Chondrocyte (in vitro differentiated cells): Measurements from ENCODE around the gene UNC13D. TPM values are rescaled to one million over a fixed set of nuclear protein-coding genes. Genes with fewer than 3 reads are reported as not detected.
A peak's percentile ranks its signal among the peaks of the same experiment; 100 is the strongest.

Experiments
- DNase-seq: peaks from one replicate; pipeline ENCODE4 v3.0.0; 2021; ENCODE audit warnings: mixed read lengths, low spot score
- H3K27ac Mint-ChIP-seq: one replicate; pipeline ENCODE4 v1.8.0; 2021; ENCODE audit warnings: mild to moderate bottlenecking, moderate library complexity, mixed read lengths; ENCODE audit not compliant: unreplicated experiment
- H3K27me3 Mint-ChIP-seq: 2 replicates; pipeline ENCODE4 v1.8.0; 2021; ENCODE audit warnings: low read depth, mixed read lengths
- H3K36me3 Mint-ChIP-seq: 2 replicates; pipeline ENCODE4 v1.8.0; 2021; ENCODE audit warnings: low read depth, mixed read lengths
- H3K4me1 Mint-ChIP-seq: 2 replicates; pipeline ENCODE4 v1.8.0; 2021; ENCODE audit warnings: low read depth, mild to moderate bottlenecking, mixed read lengths
- H3K4me3 Mint-ChIP-seq: one replicate; pipeline ENCODE4 v1.8.0; 2021; ENCODE audit warnings: mild to moderate bottlenecking, moderate library complexity, mixed read lengths; ENCODE audit not compliant: unreplicated experiment
- H3K9me3 Mint-ChIP-seq: 2 replicates; pipeline ENCODE4 v1.8.0; 2021; ENCODE audit warnings: low read depth, mixed read lengths
- long read RNA-seq: library from polyadenylated mRNA; stranded (forward); transcript quantifications from one replicate; pipeline ENCODE4 v2.0.0, GENCODE V29; 2021
- total RNA-seq: library from RNA; stranded (reverse); gene quantifications from 3 replicates; pipeline ENCODE4 v1.2.1, GENCODE V29; 2021
- TF ChIP-seq, protein P1 (sequence below): fragments of 200-600 bp; sonication (generic); IDR thresholded peaks from 2 replicates; pipeline ENCODE4 v1.5.0; 2021; ENCODE audit warnings: antibody characterized with exemption, mild to moderate bottlenecking, moderate library complexity

The UNC13D gene
- 1.1 to 3.1 TPM (median 1.5 TPM) in 3 replicates for total RNA-seq
- long read RNA-seq = 0 reads

DNA sequence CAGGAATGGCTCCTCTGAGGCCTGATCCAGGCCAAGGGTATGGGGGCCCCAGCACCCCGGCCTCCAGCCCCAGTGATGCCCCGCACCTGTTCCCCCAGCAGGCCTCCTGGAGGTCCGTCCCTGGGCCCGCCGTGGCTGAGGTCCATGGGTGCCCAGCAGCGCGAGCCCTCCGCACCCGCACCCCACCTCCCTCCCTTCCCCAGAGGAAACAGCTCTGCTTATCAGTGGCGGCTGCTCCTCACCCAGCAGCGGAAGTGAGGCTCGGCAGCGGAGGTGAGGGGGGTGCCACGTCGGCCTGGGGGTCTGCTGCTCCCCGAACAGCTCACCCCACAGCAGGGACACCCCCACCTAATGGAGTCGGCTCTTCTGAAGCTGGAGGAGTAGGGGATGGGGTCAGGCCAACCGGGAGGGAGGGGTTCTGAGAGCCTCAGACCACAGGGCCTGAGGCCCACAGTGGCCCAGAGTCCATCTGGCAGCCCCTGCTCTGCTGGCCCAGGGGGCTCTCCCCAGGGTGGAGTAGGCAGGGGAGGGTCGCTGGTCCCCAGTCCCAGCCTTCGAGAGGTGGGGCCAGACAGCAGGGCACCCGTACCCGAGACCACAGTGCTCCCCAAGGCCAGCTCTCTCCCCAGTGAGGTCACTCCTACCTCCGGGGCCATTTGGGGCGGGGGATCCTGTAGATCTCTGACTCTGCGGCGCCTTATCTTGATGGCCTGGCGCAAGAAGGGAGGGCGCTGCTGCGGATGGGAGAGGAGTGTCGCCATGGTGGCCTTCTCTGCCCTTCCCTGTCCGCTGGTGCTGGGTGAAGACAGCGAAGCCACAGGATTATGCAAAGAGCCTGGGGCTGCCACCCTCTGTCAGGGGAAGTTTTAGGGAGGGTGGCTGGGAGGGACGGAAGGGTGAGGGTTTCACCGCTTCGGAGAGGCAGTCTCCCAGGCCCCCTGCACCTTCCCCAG lies at the start of gene UNC13D:
Gene UNC13D (minus strand): TSS at position 828 of the 953 bp plus-strand sequence. CDS start 67 bp downstream, at position 761.
- DNase-seq = no peak
- H3K36me3 Mint-ChIP-seq = peaks cover 12% of the 10 kb centered on the region
- no peaks in the 10 kb centered on the region for H3K9me3 Mint-ChIP-seq
- H3K27me3 Mint-ChIP-seq = no peaks in the 10 kb centered on the region
- peak within 1 kb of the TSS; percentile 82 for H3K27ac Mint-ChIP-seq
- TF ChIP-seq, protein P1, sequence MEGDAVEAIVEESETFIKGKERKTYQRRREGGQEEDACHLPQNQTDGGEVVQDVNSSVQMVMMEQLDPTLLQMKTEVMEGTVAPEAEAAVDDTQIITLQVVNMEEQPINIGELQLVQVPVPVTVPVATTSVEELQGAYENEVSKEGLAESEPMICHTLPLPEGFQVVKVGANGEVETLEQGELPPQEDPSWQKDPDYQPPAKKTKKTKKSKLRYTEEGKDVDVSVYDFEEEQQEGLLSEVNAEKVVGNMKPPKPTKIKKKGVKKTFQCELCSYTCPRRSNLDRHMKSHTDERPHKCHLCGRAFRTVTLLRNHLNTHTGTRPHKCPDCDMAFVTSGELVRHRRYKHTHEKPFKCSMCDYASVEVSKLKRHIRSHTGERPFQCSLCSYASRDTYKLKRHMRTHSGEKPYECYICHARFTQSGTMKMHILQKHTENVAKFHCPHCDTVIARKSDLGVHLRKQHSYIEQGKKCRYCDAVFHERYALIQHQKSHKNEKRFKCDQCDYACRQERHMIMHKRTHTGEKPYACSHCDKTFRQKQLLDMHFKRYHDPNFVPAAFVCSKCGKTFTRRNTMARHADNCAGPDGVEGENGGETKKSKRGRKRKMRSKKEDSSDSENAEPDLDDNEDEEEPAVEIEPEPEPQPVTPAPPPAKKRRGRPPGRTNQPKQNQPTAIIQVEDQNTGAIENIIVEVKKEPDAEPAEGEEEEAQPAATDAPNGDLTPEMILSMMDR = no peak
- H3K4me3 Mint-ChIP-seq = no peak within 1 kb of the TSS
- peaks cover 20% of the 10 kb centered on the region for H3K4me1 Mint-ChIP-seq

DNA sequence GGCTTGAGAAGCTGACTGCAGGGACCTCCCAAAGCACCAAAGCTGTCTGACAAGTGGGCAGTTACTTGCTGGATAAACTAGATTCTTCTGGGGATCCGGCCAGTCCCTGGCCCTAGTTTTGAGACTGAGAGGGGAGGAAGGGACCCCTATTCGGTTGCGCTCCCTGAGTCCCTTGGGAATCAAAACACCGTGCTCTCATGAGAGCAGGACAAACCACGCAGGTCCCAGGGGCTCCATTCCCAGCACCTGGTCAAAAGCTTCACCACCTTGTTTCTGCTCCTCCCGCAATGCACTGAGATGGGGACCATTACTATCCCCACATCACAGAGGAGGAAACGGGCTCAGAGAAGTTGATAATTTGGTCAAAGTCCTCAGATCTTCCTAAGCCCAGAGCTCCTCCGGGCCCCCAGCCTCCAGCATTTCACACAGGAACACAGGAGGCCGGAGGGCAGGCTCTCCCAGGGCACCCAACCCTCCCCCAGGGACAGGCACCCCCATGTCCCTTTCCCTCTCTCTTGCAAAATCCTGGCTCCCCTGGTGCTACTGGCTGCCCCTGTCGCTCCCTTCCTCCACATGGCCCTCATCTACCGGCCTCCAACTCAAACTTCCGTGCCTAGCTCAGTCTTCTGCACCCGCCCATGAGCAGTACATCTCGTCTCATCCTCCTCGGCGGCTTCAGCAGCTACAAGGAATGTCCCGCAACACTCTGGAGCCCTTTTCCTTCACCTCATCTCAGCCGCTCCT lies 49.3 kb upstream of the UNC13D start:
- Mint-ChIP-seq H3K9me3 (no peaks in the 10 kb centered on the region), H3K4me1 (peaks cover 27% of the 10 kb centered on the region), H3K36me3 (peaks cover 3% of the 10 kb centered on the region), H3K4me3 (peak overlapping the region; percentile 18), H3K27me3 (no peaks in the 10 kb centered on the region), H3K27ac (no peak overlapping the region)
- no peak for DNase-seq
- TF ChIP-seq, protein P1 = no peak

DNA sequence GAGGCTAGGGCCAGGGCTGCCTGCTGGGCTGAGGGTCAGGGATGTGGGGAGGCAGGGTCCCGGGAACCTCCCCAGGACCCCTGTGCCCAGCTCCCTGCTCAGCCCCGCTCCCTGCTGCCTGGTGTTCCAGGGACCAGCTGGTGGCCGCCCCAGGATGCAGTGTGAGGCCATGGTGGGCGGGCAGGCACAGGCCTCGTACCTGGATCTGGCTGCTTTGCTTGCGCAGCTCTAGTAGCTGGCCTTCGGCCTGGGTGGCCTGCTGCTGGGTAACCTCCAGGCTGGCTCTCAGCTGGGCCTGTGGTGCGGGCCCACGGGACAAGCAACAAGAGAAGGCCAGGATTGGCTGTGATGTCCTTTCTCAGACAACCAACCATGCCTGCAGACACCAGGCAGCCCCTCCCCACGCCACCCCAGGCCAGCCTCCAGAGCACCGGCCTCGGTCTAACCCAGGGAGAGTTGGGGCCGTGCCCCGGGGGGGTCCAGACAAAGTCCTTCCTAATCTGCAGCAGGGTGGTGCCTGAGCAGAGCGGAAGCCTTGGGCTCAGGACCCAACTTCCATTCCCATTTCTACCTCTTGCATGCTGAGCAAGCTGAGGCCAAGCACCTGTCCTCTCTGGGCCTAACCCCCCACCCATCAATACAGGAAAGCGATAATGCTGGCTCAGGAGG lies 48.5 kb upstream of the UNC13D start:
- Mint-ChIP-seq H3K4me3 (no peak overlapping the region), H3K27me3 (no peaks in the 10 kb centered on the region), H3K9me3 (no peaks in the 10 kb centered on the region), H3K36me3 (peaks cover 5% of the 10 kb centered on the region), H3K27ac (no peak overlapping the region), H3K4me1 (peaks cover 26% of the 10 kb centered on the region)
- TF ChIP-seq, protein P1 = no peak
- no peak for DNase-seq

DNA sequence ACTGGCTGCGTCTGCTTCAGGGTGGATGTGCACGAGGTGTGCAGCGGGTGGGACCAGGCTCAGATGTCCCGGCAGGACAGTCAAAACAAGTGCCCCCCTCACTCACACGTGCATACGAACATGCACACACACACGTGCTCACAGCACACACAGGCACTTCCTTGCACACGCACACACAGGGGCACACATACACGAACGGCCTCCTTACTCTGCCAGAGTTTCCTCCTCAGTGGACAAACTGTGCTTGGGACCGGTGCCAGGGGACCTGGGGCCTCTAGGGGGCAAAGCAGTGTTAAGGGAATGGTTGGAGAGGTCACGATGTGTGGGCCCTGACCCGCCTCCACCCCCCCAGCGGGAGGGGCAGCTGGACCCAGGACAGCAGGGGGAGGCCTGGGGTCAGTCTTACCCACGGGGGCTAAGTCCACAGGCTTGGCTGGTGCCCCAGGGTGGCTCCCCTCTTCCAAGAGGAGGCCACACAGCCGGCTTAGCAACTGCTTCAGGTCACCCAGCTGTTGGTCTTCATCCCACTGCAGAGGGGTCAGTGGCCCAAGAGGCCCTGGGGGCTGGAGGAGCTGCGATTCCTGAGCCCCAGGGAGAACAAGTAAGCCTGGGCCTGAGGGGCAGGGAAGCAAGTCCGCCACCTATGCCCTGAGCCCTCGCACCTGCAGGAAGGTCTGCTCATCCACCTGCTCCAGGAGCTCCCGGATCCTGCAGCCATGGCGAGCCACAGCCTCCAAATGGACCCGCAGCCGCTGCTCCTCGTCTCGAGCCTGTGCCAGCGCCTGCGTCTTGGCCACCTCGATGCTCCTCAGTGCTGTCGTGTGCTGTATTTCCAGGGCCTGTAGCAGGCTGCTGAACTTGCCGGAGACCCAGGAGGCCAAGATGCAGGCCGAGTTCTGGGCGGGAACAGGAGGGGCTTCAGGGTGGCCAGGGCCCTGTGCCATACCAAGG lies 47.7 kb upstream of the UNC13D start:
- DNase-seq = no peak
- Mint-ChIP-seq H3K27ac (no peak overlapping the region), H3K4me1 (peaks cover 21% of the 10 kb centered on the region), H3K4me3 (no peak overlapping the region), H3K36me3 (peaks cover 5% of the 10 kb centered on the region), H3K9me3 (no peaks in the 10 kb centered on the region), H3K27me3 (no peaks in the 10 kb centered on the region)
- TF ChIP-seq, protein P1 = no peak
